OCI-LY7 (cell line): ENCODE measurements around the gene C21orf91. TPM values are rescaled to one million over a fixed set of nuclear protein-coding genes. Genes with fewer than 3 reads are reported as not detected.

Source experiments
- BruUV-seq: library from RNA; stranded (reverse); fragments of 400-500 nt; replicated peaks from 2 replicates; lab custom pipeline; 2021; lab: Mats Ljungman, UMichigan
- CTCF ChIA-PET: fragments of 300-600 bp; sonication (Branson Sonifier 250); formaldehyde crosslinking; loops from one replicate; lab custom pipeline; 2022; ENCODE audit warnings: antibody characterized with exemption; ENCODE audit not compliant: unreplicated experiment; lab: Charles Lee
- POLR2A ChIA-PET: fragments of 300-600 bp; sonication (Branson Sonifier 250); formaldehyde crosslinking; loops from one replicate; lab custom pipeline; 2022; ENCODE audit warnings: antibody characterized with exemption; lab: Charles Lee
- DNase-seq: peaks from one replicate; pipeline ENCODE4 v3.0.0-alpha.2; 2015; ENCODE audit warnings: low spot score
- H2AFZ ChIP-seq: fragments of 200-600 bp; sonication (generic), shearing (Covaris generic); 2 replicates; pipeline ENCODE4 v1.6.1; 2014; ENCODE audit warnings: mild to moderate bottlenecking, antibody characterized with exemption, low read length, moderate library complexity
- H3K27ac ChIP-seq: fragments of 200-600 bp; sonication (generic); 2 replicates; pipeline ENCODE4 v1.5.1; 2014; ENCODE audit warnings: mixed run types, low read depth, mild to moderate bottlenecking, moderate library complexity, low read length, inconsistent platforms; ENCODE audit not compliant: poor library complexity, severe bottlenecking
- H3K36me3 ChIP-seq: fragments of 200-600 bp; sonication (generic); 2 replicates; pipeline ENCODE4 v1.6.1; 2014; ENCODE audit warnings: mild to moderate bottlenecking, antibody characterized with exemption, low read length, moderate library complexity, mixed read lengths; ENCODE audit not compliant: insufficient read depth
- H3K4me1 ChIP-seq: fragments of 200-600 bp; sonication (generic); 2 replicates; pipeline ENCODE4 v1.5.1; 2014; ENCODE audit warnings: mild to moderate bottlenecking, low read length; ENCODE audit not compliant: insufficient read depth, poor library complexity, severe bottlenecking
- H3K4me2 ChIP-seq: fragments of 200-600 bp; sonication (generic); 2 replicates; pipeline ENCODE4 v1.6.1; 2014; ENCODE audit warnings: mild to moderate bottlenecking, low read length
- H3K4me3 ChIP-seq: fragments of 200-600 bp; sonication (generic); 2 replicates; pipeline ENCODE4 v1.5.1; 2014; ENCODE audit warnings: mild to moderate bottlenecking, low read depth, low read length; ENCODE audit not compliant: poor library complexity, severe bottlenecking
- H3K79me2 ChIP-seq: fragments of 200-600 bp; sonication (generic); 2 replicates; pipeline ENCODE4 v1.6.1; 2016; ENCODE audit warnings: low read depth, mild to moderate bottlenecking, low read length, moderate library complexity, mixed read lengths; ENCODE audit not compliant: insufficient read depth
- H3K9me2 ChIP-seq: fragments of 200-600 bp; sonication (generic); 2 replicates; pipeline ENCODE4 v1.6.1; 2016; ENCODE audit warnings: mild to moderate bottlenecking, low read length, mixed read lengths; ENCODE audit not compliant: insufficient read depth
- H3K9me3 ChIP-seq: fragments of 200-600 bp; sonication (generic); 2 replicates; pipeline ENCODE4 v1.6.1; 2014; ENCODE audit warnings: mild to moderate bottlenecking, mixed run types, low read length, mixed read lengths
- H4K20me1 ChIP-seq: fragments of 200-600 bp; sonication (generic); 2 replicates; pipeline ENCODE4 v1.6.1; 2014; ENCODE audit warnings: mild to moderate bottlenecking, antibody characterized with exemption, low read length, moderate library complexity, mixed read lengths; ENCODE audit not compliant: insufficient read depth
- EZH2phosphoT487 ChIP-seq: fragments of 200-600 bp; sonication (generic); IDR thresholded peaks from 2 replicates; pipeline ENCODE4 v1.6.1; 2018; ENCODE audit warnings: low read depth, borderline replicate concordance, mild to moderate bottlenecking, mixed run types, antibody characterized with exemption, low read length, moderate library complexity, mixed read lengths
- intact Hi-C: fragments of 100-400 bp; cut with micrococcal nuclease; formaldehyde crosslinking; loops from one replicate; pipeline ENCODE4 v1.10.0; 2022; ENCODE audit not compliant: unreplicated experiment
- total RNA-seq, 2 experiments: library from RNA; depleted of rRNA in 1 of 2; stranded (reverse); fragments of >200 nt in 1 of 2; shearing (Covaris generic) in 1 of 2; gene quantifications; 2 replicates each; pipeline ENCODE4 v1.2.3, GENCODE V29; 2014 to 2022
- TF ChIP-seq, protein P1 (sequence below): fragments of 200-600 bp; sonication (generic); conservative IDR thresholded peaks from 2 replicates; pipeline ENCODE4 v1.5.1; 2014; ENCODE audit warnings: mild to moderate bottlenecking, antibody characterized with exemption, low read length, moderate library complexity, mixed read lengths

Gene C21orf91
- total RNA-seq, 2 experiments from 2014 or later = 15.8 to 32.8 TPM

DNA sequence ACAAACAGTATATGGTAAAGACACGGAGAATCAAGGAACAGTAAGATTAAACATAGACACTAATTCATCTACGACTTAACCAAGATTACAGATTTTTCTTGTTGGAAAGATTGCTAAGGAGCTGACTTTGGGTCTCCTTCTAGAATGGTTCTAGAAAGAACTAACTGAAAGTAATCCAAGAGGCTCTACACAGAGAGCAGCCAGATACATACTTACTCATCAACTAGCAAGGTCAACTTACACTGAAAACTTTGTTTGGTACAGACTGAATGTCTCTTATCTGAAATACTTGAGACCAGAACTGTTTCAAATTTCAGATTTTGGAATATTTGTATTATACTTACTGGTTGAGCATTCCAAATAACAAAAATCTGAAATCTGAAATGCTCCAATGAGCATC, 5.8 kb downstream of the C21orf91 start:
- peaks cover 43% of the 10 kb centered on the region for H3K79me2 ChIP-seq
- no peak overlapping the region for H3K27ac ChIP-seq
- H3K4me3 ChIP-seq = no peak overlapping the region
- no peak overlapping the region for H3K4me2 ChIP-seq
- peaks cover 86% of the 10 kb centered on the region for H3K36me3 ChIP-seq
- ChIA-PET CTCF (no interaction called here), POLR2A (interaction anchor here (0.6 to 2.1 kb wide), 10 partner anchors 9 to 234 kb away, joined by 3 to 9 read pairs (median 4); no protein-coding TSS in a partner anchor)
- H3K9me3 ChIP-seq = peaks cover 29% of the 10 kb centered on the region
- H3K9me2 ChIP-seq = no peaks in the 10 kb centered on the region
- no TSS peak for BruUV-seq
- peaks cover 18% of the 10 kb centered on the region for H3K4me1 ChIP-seq
- peaks cover 9% of the 10 kb centered on the region; the same call in 1 of the 2 replicates for H4K20me1 ChIP-seq
- no peak for DNase-seq
- intact Hi-C loops = no loop called here
- TF ChIP-seq EZH2phosphoT487 = no peak
- TF ChIP-seq, protein P1, sequence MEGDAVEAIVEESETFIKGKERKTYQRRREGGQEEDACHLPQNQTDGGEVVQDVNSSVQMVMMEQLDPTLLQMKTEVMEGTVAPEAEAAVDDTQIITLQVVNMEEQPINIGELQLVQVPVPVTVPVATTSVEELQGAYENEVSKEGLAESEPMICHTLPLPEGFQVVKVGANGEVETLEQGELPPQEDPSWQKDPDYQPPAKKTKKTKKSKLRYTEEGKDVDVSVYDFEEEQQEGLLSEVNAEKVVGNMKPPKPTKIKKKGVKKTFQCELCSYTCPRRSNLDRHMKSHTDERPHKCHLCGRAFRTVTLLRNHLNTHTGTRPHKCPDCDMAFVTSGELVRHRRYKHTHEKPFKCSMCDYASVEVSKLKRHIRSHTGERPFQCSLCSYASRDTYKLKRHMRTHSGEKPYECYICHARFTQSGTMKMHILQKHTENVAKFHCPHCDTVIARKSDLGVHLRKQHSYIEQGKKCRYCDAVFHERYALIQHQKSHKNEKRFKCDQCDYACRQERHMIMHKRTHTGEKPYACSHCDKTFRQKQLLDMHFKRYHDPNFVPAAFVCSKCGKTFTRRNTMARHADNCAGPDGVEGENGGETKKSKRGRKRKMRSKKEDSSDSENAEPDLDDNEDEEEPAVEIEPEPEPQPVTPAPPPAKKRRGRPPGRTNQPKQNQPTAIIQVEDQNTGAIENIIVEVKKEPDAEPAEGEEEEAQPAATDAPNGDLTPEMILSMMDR = no peak
- no peak overlapping the region for H2AFZ ChIP-seq

DNA sequence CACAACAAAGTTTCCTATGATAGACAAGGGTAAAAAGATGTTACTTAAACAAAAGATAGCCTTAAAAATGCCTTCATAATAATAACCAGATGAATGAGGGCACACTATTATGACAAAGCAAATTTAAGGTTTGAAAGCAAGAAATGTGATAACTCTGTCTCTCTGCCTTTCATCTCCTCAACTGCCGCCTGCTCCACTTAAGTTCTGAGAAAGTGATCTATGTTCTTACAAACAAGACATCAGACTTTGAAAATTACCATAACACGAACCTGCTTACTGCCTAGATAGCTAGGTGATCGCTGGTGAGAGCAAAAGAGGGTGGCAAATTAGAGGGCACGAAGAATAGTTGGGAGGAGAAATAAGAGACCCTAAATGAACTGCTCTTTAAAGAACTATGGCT, 13.2 kb downstream of the C21orf91 start:
- H3K4me1 ChIP-seq = no peaks in the 10 kb centered on the region
- TF ChIP-seq EZH2phosphoT487 = no peak
- TF ChIP-seq, protein P1 = no peak
- DNase-seq = no peak
- no peaks in the 10 kb centered on the region for H3K9me2 ChIP-seq
- intact Hi-C loops = no loop called here
- H3K9me3 ChIP-seq = peaks cover 38% of the 10 kb centered on the region
- H3K4me2 ChIP-seq = no peak overlapping the region
- no peak overlapping the region for H2AFZ ChIP-seq
- H3K79me2 ChIP-seq = peaks cover 7% of the 10 kb centered on the region; the same call in 1 of the 2 replicates
- H3K27ac ChIP-seq = no peak overlapping the region
- H3K4me3 ChIP-seq = no peak overlapping the region
- peaks cover 97% of the 10 kb centered on the region for H3K36me3 ChIP-seq
- POLR2A ChIA-PET = interaction anchor here (0.6 to 2.9 kb wide), 4 partner anchors 10 to 50 kb away, joined by 3 to 16 read pairs (median 6); no protein-coding TSS in a partner anchor
- CTCF ChIA-PET = no interaction called here
- H4K20me1 ChIP-seq = no peaks in the 10 kb centered on the region
- no TSS peak for BruUV-seq

DNA sequence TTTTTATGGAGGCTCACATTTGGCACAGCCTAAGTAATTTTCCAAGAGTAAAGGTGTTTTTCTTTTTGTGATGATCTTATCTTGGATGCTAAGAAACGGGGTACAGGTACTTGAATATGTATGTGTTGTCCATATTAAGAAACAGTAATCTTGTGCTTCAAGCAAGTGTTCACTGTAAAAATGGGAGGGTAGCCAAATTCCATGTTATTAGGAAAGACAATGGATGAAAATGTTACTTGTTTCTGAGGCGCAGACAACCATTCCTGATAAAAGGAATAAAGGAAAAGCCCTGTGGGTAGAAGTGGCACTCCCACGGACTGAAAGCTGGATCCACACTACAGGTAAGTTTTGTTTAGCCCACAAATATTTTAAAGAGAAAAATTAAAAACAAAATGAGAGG, 15.6 kb downstream of the C21orf91 start:
- intact Hi-C loops = no loop called here
- POLR2A ChIA-PET = interaction anchor here (2.3 to 2.9 kb wide), 2 partner anchors 8 to 12 kb away, joined by 7 to 16 read pairs; no protein-coding TSS in a partner anchor
- CTCF ChIA-PET = no interaction called here

More for the DNA sequence above, 15.6 kb downstream of the C21orf91 start:
- DNase-seq = no peak
- Histone ChIP-seq H3K9me3 (peaks cover 16% of the 10 kb centered on the region), H3K79me2 (peaks cover 19% of the 10 kb centered on the region; the same call in 1 of the 2 replicates), H3K4me1 (no peaks in the 10 kb centered on the region), H3K27ac (no peak overlapping the region), H2AFZ (no peak overlapping the region), H3K4me2 (no peak overlapping the region), H4K20me1 (no peaks in the 10 kb centered on the region), H3K4me3 (no peak overlapping the region), H3K36me3 (peaks cover 82% of the 10 kb centered on the region), H3K9me2 (no peaks in the 10 kb centered on the region)
- BruUV-seq = no TSS peak
- TF ChIP-seq, protein P1 = no peak
- no peak for TF ChIP-seq EZH2phosphoT487
